A549 (cell line): ENCODE data around the gene PROX2.

Source experiments
- EP300 ChIP-seq, 2 experiments: fragments of >200 bp; sonication (Bioruptor Twin); formaldehyde crosslinking; IDR thresholded peaks; 2 replicates in 1 of 2; 3 replicates in 1 of 2; pipeline ENCODE4 v1.6.1; 2016 to 2017
- MAFK ChIP-seq: fragments of 450-650 bp; IDR thresholded peaks from 2 replicates; pipeline ENCODE4 v1.6.1; 2014; ENCODE audit not compliant: partially characterized antibody
- RCOR1 ChIP-seq: fragments of 150-350 bp; IDR thresholded peaks from 2 replicates; pipeline ENCODE4 v1.6.1; 2014; ENCODE audit warnings: antibody characterized with exemption, low read length, low read depth
- RFX5 ChIP-seq: fragments of 450-650 bp; IDR thresholded peaks from 2 replicates; pipeline ENCODE4 v1.7.1; 2014; ENCODE audit warnings: antibody characterized with exemption, mild to moderate bottlenecking, moderate library complexity
- ZC3H11A ChIP-seq: fragments of 450-650 bp; IDR thresholded peaks from 2 replicates; pipeline ENCODE4 v1.6.1; 2014; ENCODE audit warnings: antibody characterized with exemption, mild to moderate bottlenecking
- ZSCAN20 ChIP-seq: fragments of 250-450 bp; sonication (Bioruptor Pico); IDR thresholded peaks from 2 replicates; pipeline ENCODE4 v1.8.0; 2022; ENCODE audit warnings: mild to moderate bottlenecking, moderate library complexity
- TF ChIP-seq, protein P1 (sequence below): fragments of >200 bp; sonication (Bioruptor Twin); formaldehyde crosslinking; IDR thresholded peaks from 3 replicates; pipeline ENCODE4 v1.5.1; 2016
- TF ChIP-seq, protein P2 (sequence below): fragments of 200-600 bp; sonication (generic); IDR thresholded peaks from 2 replicates; pipeline ENCODE4 v1.6.1; 2016; ENCODE audit warnings: antibody characterized with exemption, mild to moderate bottlenecking, moderate library complexity
- TF ChIP-seq, protein P3 (sequence below): fragments of 250-450 bp; sonication (Bioruptor Pico); IDR thresholded peaks from 2 replicates; pipeline ENCODE4 v1.5.0; 2020; ENCODE audit warnings: low read depth, mild to moderate bottlenecking, moderate library complexity
- TF ChIP-seq, protein P4 (sequence below): IDR thresholded peaks from 2 replicates; pipeline ENCODE4 v1.6.1; 2012

DNA sequence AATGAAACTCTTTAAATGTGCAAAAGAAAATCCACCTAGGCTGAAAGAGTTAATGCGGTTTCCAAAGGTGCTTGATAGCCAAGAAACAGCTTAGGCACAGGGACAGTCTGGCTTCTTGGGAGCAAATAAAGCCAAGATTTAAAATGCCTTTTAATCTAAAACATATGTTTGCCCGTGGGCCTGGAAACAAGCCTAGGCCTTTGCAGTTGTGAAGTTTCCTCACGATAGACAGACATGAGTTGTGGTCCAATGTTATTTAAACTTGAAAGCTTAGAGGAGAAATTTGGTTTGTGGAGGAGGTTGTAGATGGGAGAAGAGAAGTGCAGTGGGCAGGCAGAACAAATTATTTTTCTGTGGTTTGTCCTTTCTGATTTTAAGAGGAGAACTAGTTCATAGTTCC lies 29.8 kb downstream of the PROX2 start:
- TF ChIP-seq EP300 (IDR thresholded peaks at IDR 0.05) (no peak), ZC3H11A (no peak), RCOR1 (no peak), MAFK (no peak), ZSCAN20 (no peak), RFX5 (no peak)
- TF ChIP-seq, protein P1, sequence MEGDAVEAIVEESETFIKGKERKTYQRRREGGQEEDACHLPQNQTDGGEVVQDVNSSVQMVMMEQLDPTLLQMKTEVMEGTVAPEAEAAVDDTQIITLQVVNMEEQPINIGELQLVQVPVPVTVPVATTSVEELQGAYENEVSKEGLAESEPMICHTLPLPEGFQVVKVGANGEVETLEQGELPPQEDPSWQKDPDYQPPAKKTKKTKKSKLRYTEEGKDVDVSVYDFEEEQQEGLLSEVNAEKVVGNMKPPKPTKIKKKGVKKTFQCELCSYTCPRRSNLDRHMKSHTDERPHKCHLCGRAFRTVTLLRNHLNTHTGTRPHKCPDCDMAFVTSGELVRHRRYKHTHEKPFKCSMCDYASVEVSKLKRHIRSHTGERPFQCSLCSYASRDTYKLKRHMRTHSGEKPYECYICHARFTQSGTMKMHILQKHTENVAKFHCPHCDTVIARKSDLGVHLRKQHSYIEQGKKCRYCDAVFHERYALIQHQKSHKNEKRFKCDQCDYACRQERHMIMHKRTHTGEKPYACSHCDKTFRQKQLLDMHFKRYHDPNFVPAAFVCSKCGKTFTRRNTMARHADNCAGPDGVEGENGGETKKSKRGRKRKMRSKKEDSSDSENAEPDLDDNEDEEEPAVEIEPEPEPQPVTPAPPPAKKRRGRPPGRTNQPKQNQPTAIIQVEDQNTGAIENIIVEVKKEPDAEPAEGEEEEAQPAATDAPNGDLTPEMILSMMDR, result no peak
- TF ChIP-seq, protein P2, sequence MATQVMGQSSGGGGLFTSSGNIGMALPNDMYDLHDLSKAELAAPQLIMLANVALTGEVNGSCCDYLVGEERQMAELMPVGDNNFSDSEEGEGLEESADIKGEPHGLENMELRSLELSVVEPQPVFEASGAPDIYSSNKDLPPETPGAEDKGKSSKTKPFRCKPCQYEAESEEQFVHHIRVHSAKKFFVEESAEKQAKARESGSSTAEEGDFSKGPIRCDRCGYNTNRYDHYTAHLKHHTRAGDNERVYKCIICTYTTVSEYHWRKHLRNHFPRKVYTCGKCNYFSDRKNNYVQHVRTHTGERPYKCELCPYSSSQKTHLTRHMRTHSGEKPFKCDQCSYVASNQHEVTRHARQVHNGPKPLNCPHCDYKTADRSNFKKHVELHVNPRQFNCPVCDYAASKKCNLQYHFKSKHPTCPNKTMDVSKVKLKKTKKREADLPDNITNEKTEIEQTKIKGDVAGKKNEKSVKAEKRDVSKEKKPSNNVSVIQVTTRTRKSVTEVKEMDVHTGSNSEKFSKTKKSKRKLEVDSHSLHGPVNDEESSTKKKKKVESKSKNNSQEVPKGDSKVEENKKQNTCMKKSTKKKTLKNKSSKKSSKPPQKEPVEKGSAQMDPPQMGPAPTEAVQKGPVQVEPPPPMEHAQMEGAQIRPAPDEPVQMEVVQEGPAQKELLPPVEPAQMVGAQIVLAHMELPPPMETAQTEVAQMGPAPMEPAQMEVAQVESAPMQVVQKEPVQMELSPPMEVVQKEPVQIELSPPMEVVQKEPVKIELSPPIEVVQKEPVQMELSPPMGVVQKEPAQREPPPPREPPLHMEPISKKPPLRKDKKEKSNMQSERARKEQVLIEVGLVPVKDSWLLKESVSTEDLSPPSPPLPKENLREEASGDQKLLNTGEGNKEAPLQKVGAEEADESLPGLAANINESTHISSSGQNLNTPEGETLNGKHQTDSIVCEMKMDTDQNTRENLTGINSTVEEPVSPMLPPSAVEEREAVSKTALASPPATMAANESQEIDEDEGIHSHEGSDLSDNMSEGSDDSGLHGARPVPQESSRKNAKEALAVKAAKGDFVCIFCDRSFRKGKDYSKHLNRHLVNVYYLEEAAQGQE, result no peak
- TF ChIP-seq, protein P3, sequence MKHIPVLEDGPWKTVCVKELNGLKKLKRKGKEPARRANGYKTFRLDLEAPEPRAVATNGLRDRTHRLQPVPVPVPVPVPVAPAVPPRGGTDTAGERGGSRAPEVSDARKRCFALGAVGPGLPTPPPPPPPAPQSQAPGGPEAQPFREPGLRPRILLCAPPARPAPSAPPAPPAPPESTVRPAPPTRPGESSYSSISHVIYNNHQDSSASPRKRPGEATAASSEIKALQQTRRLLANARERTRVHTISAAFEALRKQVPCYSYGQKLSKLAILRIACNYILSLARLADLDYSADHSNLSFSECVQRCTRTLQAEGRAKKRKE (CRISPR knock-in tag), result no peak
- TF ChIP-seq, protein P4, sequence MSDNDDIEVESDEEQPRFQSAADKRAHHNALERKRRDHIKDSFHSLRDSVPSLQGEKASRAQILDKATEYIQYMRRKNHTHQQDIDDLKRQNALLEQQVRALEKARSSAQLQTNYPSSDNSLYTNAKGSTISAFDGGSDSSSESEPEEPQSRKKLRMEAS, result no peak
